ENCODE data around the gene ADCY6.

DNA sequence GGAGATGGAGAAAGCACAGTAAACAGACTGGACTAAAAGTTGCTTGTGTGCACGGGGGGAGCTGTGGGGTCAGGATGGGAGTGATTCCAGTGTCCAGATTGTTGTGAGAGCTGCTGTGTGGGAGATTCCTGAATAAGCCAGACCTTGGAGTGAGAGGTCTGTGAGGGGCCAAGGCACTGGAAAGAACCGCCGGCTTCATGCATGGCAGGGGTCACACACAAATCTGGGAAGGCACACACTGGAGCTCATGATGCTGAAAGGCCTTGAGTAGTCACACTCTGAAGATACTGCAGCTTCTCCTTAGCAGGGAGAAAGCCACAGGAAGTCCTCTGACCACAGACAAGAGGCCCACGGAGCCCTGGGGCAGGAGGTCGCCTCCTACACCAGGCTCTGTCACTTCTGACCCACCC lies 23.1 kb downstream of the ADCY6 start:
- TF ChIP-seq, protein P1, sequence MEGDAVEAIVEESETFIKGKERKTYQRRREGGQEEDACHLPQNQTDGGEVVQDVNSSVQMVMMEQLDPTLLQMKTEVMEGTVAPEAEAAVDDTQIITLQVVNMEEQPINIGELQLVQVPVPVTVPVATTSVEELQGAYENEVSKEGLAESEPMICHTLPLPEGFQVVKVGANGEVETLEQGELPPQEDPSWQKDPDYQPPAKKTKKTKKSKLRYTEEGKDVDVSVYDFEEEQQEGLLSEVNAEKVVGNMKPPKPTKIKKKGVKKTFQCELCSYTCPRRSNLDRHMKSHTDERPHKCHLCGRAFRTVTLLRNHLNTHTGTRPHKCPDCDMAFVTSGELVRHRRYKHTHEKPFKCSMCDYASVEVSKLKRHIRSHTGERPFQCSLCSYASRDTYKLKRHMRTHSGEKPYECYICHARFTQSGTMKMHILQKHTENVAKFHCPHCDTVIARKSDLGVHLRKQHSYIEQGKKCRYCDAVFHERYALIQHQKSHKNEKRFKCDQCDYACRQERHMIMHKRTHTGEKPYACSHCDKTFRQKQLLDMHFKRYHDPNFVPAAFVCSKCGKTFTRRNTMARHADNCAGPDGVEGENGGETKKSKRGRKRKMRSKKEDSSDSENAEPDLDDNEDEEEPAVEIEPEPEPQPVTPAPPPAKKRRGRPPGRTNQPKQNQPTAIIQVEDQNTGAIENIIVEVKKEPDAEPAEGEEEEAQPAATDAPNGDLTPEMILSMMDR (IDR thresholded peaks at IDR 0.05) = no peak
- TF ChIP-seq POLR2A (IDR thresholded peaks at IDR 0.05) = no peak

Measured in heart left ventricle (tissue), 13 donors.